SK-N-SH (cell line): Measurements from ENCODE around the gene CELSR1. TPM values are rescaled to one million over a fixed set of nuclear protein-coding genes. Genes with fewer than 3 reads are reported as not detected.

ENCODE experiments used
- CTCF ChIA-PET: fragments of 300-600, 350-600 bp; formaldehyde crosslinking; extraction: SDS; loops from one replicate; lab custom pipeline; 2021; lab: Yijun Ruan, JAX
- POLR2A ChIA-PET: fragments of 350-600 bp; sonication (Branson Sonifier 250); formaldehyde crosslinking; extraction: SDS; loops from one replicate; lab custom pipeline; 2020; ENCODE audit warnings: antibody characterized with exemption, inconsistent platforms; lab: Yijun Ruan, JAX
- DNase-seq: peaks from one replicate; pipeline ENCODE4 v3.0.0; 2012
- H2AFZ ChIP-seq: fragments of 200-600 bp; sonication (generic); 2 replicates; pipeline ENCODE4 v1.8.1; 2016; ENCODE audit warnings: antibody characterized with exemption, mild to moderate bottlenecking, low read depth
- H3F3A ChIP-seq: fragments of 200-600 bp; sonication (generic); replicated peaks from 2 replicates; pipeline ENCODE3; 2016; ENCODE audit warnings: antibody characterized with exemption, mild to moderate bottlenecking; ENCODE audit not compliant: insufficient read depth
- H3K27ac ChIP-seq, 2 experiments: fragments of 200-500 bp in 1 of 2; fragments of 200-600 bp in 1 of 2; sonication (Bioruptor generic) in 1 of 2; sonication (generic), shearing (Covaris generic) in 1 of 2; 2 replicates each; pipeline versions ENCODE4 v1.5.1 to v1.6.1; 2014 to 2016; ENCODE audit warnings: low read depth in 2 of 2, inconsistent platforms in 1 of 2, low read length in 1 of 2, mild to moderate bottlenecking in 1 of 2, mixed read lengths in 1 of 2
- H3K27me3 ChIP-seq: fragments of 200-600 bp; sonication (generic), shearing (Covaris generic); 2 replicates; pipeline ENCODE4 v1.6.1; 2016; ENCODE audit warnings: mixed run types; ENCODE audit not compliant: insufficient read depth
- H3K36me3 ChIP-seq, 2 experiments: fragments of 200-500 bp in 1 of 2; fragments of 200-600 bp in 1 of 2; sonication (Bioruptor generic) in 1 of 2; sonication (generic) in 1 of 2; replicated peaks in 1 of 2; 2 replicates each; pipeline versions ENCODE3 to v1.5.1; 2014 to 2016; ENCODE audit warnings: low read length in 1 of 2, mild to moderate bottlenecking in 1 of 2; ENCODE audit not compliant: insufficient read depth in 2 of 2, control insufficient read depth in 1 of 2
- H3K4me1 ChIP-seq, 2 experiments: fragments of 200-500 bp in 1 of 2; fragments of 200-600 bp in 1 of 2; sonication (Bioruptor generic) in 1 of 2; sonication (generic), shearing (Covaris generic) in 1 of 2; 2 replicates each; pipeline versions ENCODE4 v1.5.1 to v1.6.1; 2014 to 2016; ENCODE audit warnings: low read depth in 1 of 2, low read length in 1 of 2, mixed run types in 1 of 2; ENCODE audit not compliant: insufficient read depth in 2 of 2, control insufficient read depth in 1 of 2
- H3K4me2 ChIP-seq: fragments of 200-600 bp; sonication (generic), shearing (Covaris generic); 2 replicates; pipeline ENCODE4 v1.6.1; 2017; ENCODE audit warnings: mixed run types
- H3K4me3 ChIP-seq, 2 experiments: fragments of 200-500 bp in 1 of 2; fragments of 200-600 bp in 1 of 2; sonication (Bioruptor generic) in 1 of 2; sonication (generic), shearing (Covaris generic) in 1 of 2; 2 replicates each; pipeline versions ENCODE4 v1.5.1 to v1.8.1; 2014 to 2016; ENCODE audit warnings: low read depth in 2 of 2, inconsistent platforms in 1 of 2, low read length in 1 of 2, mild to moderate bottlenecking in 1 of 2, mixed read lengths in 1 of 2, moderate library complexity in 1 of 2
- H3K79me2 ChIP-seq: fragments of 200-600 bp; sonication (generic); 2 replicates; pipeline ENCODE4 v1.8.1; 2017; ENCODE audit warnings: mild to moderate bottlenecking; ENCODE audit not compliant: insufficient read depth
- H3K9ac ChIP-seq: fragments of 200-600 bp; sonication (generic); 2 replicates; pipeline ENCODE4 v1.6.1; 2017; ENCODE audit warnings: mixed run types
- H3K9me2 ChIP-seq: fragments of 200-600 bp; sonication (generic); 2 replicates; pipeline ENCODE4 v1.6.1; 2017; ENCODE audit warnings: mixed run types
- H3K9me3 ChIP-seq: fragments of 200-600 bp; sonication (generic); 2 replicates; pipeline ENCODE4 v1.6.1; 2017; ENCODE audit warnings: mixed run types, mild to moderate bottlenecking, moderate library complexity
- H4K20me1 ChIP-seq: fragments of 200-600 bp; sonication (generic); 2 replicates; pipeline ENCODE4 v1.6.1; 2017; ENCODE audit warnings: mild to moderate bottlenecking, mixed run types; ENCODE audit not compliant: insufficient read depth
- EZH2phosphoT487 ChIP-seq: fragments of 200-600 bp; sonication (generic); IDR thresholded peaks from 2 replicates; pipeline ENCODE4 v1.6.1; 2017; ENCODE audit warnings: low read depth, mixed run types, mild to moderate bottlenecking, antibody characterized with exemption, moderate library complexity, borderline replicate concordance
- GABPA ChIP-seq: IDR thresholded peaks from 2 replicates; pipeline ENCODE4 v1.4.0; 2012; ENCODE audit warnings: low read depth, mild to moderate bottlenecking
- JUND ChIP-seq: IDR thresholded peaks from 2 replicates; pipeline ENCODE4 v1.4.0; 2012
- NRF1 ChIP-seq: IDR thresholded peaks from 2 replicates; pipeline ENCODE4 v1.6.1; 2012; ENCODE audit warnings: low read depth, mild to moderate bottlenecking, low read length
- RFX5 ChIP-seq: IDR thresholded peaks from 2 replicates; pipeline ENCODE4 v1.6.1; 2012; ENCODE audit warnings: mild to moderate bottlenecking, improper control_type of control experiment, low read length
- TCF12 ChIP-seq: IDR thresholded peaks from 2 replicates; pipeline ENCODE4 v1.4.0; 2012
- ZBTB33 ChIP-seq: IDR thresholded peaks from 2 replicates; pipeline ENCODE4 v1.4.0; 2012; ENCODE audit warnings: low read depth, borderline replicate concordance
- WGBS: methylation state at CpG from one replicate; pipeline ENCODE4 v1.1.6; 2017; ENCODE audit warnings: low lambda C conversion rate; 5-methylcytosine and 5-hydroxymethylcytosine counted together
- polyA plus RNA-seq, 3 experiments: library from polyadenylated mRNA; depleted of rRNA; stranded (reverse); fragments of >200 nt; gene quantifications; 2 replicates each; pipeline ENCODE4 v1.2.3, GENCODE V29; 2012
- TF ChIP-seq, protein P1 (sequence below): IDR thresholded peaks from 2 replicates; pipeline ENCODE4 v1.4.0; 2012; ENCODE audit warnings: low read depth
- TF ChIP-seq, protein P2 (sequence below): IDR thresholded peaks from 2 replicates; pipeline ENCODE4 v1.6.1; 2012; ENCODE audit warnings: mild to moderate bottlenecking, low read depth, low read length, moderate library complexity

Gene CELSR1
- polyA plus RNA-seq, 1 of the 3 experiments (the other 2 are of a cell fraction): 5.0 TPM

DNA sequence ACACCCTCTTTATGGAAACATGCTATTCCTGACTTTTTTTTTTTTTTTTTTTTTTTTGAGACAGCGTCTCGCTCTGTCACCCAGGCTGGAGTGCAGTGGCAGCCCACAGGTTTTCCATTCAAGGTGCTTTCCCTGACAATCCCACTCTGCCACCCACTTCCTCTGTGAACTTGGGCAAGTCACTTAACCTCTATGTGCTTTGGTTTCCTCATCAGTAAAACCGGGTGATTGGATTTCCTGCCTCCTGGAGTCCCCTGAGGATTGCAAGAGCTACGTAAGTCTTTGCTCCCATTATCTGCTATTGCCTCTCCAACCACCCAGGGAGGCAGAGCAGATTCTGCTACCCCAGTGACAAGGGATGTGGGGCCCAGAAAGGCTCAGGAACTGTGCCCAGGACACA is 54.1 kb downstream of the CELSR1 start:
- no peaks in the 10 kb centered on the region for H4K20me1 ChIP-seq
- no peak for DNase-seq
- CTCF ChIA-PET: interaction anchor here (1.1 to 1.9 kb wide), 2 partner anchors 12 to 59 kb away, joined by 3 to 5 read pairs; no protein-coding TSS in a partner anchor
- H3F3A ChIP-seq: no peaks in the 10 kb centered on the region
- H3K4me2 ChIP-seq: no peak overlapping the region
- 41% methylated on average over 4 of the region's 4 CpGs for WGBS
- H3K9me3 ChIP-seq: no peaks in the 10 kb centered on the region
- POLR2A ChIA-PET: no interaction called here
- no peak overlapping the region for H3K27ac ChIP-seq
- H3K4me1 ChIP-seq: no peaks in the 10 kb centered on the region
- TF ChIP-seq RFX5 (no peak), JUND (no peak), TCF12 (no peak), ZBTB33 (no peak), GABPA (no peak), EZH2phosphoT487 (no peak), NRF1 (no peak)
- TF ChIP-seq, protein P1, sequence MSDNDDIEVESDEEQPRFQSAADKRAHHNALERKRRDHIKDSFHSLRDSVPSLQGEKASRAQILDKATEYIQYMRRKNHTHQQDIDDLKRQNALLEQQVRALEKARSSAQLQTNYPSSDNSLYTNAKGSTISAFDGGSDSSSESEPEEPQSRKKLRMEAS: no peak
- H2AFZ ChIP-seq: no peak overlapping the region
- no peaks in the 10 kb centered on the region for H3K9me2 ChIP-seq
- no peaks in the 10 kb centered on the region for H3K36me3 ChIP-seq
- H3K9ac ChIP-seq: no peak overlapping the region
- no peaks in the 10 kb centered on the region for H3K79me2 ChIP-seq
- H3K27me3 ChIP-seq: 0 out of 2 replicates have a peak, but pooled peaks cover 5% of the 10 kb centered on the region
- no peak overlapping the region for H3K4me3 ChIP-seq

DNA sequence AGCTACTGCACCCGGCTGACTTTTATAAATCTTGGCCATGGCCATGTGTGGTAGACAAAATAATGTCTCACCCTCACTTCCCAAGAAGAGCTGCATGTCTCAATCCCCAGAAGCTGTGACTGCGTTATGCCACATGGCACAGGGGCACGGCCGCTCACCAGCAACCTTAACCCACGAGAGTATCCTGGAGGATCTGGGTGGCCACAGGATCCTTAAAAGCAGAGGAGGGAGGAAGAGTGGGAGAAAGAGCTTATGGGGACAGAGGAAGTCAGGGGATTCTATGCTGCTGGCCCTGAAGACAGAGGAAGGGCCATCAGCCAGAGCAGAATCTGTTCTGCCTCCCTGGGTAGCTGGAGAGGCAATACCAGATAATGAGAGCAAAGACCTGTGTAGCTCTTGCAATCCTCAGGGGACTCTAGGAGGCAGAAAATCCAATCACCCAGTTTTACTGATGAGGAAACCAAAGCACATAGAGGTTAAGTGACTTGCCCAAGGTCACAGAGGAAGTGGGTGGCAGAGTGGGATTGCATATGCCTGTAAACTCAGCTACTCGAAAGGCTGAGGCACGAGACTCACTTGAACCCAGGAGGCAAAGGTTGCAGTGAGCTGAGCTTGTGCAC is 55.3 kb downstream of the CELSR1 start:
- no peaks in the 10 kb centered on the region for H3K79me2 ChIP-seq
- DNase-seq: no peak
- H3K9ac ChIP-seq: no peak overlapping the region
- ChIA-PET POLR2A (no interaction called here), CTCF (no interaction called here)
- no peak overlapping the region for H2AFZ ChIP-seq
- H3K9me2 ChIP-seq: no peaks in the 10 kb centered on the region
- no peaks in the 10 kb centered on the region for H3F3A ChIP-seq
- WGBS: 42% methylated on average over 6 of the region's 7 CpGs
- TF ChIP-seq NRF1: no peak
- TF ChIP-seq, protein P2, sequence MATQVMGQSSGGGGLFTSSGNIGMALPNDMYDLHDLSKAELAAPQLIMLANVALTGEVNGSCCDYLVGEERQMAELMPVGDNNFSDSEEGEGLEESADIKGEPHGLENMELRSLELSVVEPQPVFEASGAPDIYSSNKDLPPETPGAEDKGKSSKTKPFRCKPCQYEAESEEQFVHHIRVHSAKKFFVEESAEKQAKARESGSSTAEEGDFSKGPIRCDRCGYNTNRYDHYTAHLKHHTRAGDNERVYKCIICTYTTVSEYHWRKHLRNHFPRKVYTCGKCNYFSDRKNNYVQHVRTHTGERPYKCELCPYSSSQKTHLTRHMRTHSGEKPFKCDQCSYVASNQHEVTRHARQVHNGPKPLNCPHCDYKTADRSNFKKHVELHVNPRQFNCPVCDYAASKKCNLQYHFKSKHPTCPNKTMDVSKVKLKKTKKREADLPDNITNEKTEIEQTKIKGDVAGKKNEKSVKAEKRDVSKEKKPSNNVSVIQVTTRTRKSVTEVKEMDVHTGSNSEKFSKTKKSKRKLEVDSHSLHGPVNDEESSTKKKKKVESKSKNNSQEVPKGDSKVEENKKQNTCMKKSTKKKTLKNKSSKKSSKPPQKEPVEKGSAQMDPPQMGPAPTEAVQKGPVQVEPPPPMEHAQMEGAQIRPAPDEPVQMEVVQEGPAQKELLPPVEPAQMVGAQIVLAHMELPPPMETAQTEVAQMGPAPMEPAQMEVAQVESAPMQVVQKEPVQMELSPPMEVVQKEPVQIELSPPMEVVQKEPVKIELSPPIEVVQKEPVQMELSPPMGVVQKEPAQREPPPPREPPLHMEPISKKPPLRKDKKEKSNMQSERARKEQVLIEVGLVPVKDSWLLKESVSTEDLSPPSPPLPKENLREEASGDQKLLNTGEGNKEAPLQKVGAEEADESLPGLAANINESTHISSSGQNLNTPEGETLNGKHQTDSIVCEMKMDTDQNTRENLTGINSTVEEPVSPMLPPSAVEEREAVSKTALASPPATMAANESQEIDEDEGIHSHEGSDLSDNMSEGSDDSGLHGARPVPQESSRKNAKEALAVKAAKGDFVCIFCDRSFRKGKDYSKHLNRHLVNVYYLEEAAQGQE: no peak
- no peak for TF ChIP-seq RFX5
- TF ChIP-seq, all 33 proteins: peak for 0
- Histone ChIP-seq H3K27ac (no peak overlapping the region), H3K4me2 (no peak overlapping the region), H3K27me3 (0 out of 2 replicates have a peak, but pooled peaks cover 5% of the 10 kb centered on the region), H3K36me3 (no peaks in the 10 kb centered on the region), H3K4me1 (peaks cover 0 to 4% of the 10 kb centered on the region in 2 experiments; a peak in 1 of 4 replicates), H3K9me3 (no peaks in the 10 kb centered on the region), H4K20me1 (no peaks in the 10 kb centered on the region), H3K4me3 (no peak overlapping the region)
